CD14-positive monocyte (primary cell): ENCODE data around the gene STYX. TPM values are rescaled to one million over a fixed set of nuclear protein-coding genes. Genes with fewer than 3 reads are reported as not detected.
"Not testable (repeated sequence)": the region's sequence is repeated elsewhere in the genome, so short reads cannot be mapped to it uniquely, and the experiment has no call there.

Experiments used
- DNase-seq, 3 donors: peaks; one replicate each; pipeline ENCODE4 v3.0.0-alpha.2; 2011 to 2022
- H2AFZ ChIP-seq: 2 replicates; pipeline ENCODE4 v1.6.0; 2012; ENCODE audit warnings: mild to moderate bottlenecking, low read depth, low read length, inconsistent platforms; ENCODE audit not compliant: insufficient read depth, poor library complexity, severe bottlenecking
- H3K27ac ChIP-seq, 2 donors: 1 replicate in 1 of 2; 2 replicates in 1 of 2; pipeline ENCODE4 v1.5.1; 2012 to 2013; ENCODE audit warnings: low read length in 2 of 2, control low read depth in 1 of 2, inconsistent platforms in 1 of 2, low read depth in 1 of 2, mild to moderate bottlenecking in 1 of 2
- H3K27me3 ChIP-seq, 2 donors: one replicate each; pipeline versions ENCODE4 v1.6.0 to v1.6.1; 2011 to 2013; ENCODE audit warnings: low read length in 2 of 2; ENCODE audit not compliant: control insufficient read depth in 2 of 2, insufficient read depth in 2 of 2
- H3K36me3 ChIP-seq, 2 donors: replicated peaks in 1 of 2; 1 replicate in 1 of 2; 2 replicates in 1 of 2; pipeline versions ENCODE4 v1.5.1 to v1.6.1; 2012 to 2013; ENCODE audit warnings: low read length in 2 of 2, control low read depth in 1 of 2, inconsistent platforms in 1 of 2, mild to moderate bottlenecking in 1 of 2; ENCODE audit not compliant: insufficient read depth in 2 of 2, control insufficient read depth in 1 of 2
- H3K4me1 ChIP-seq, 2 donors: 1 replicate in 1 of 2; 2 replicates in 1 of 2; pipeline versions ENCODE4 v1.5.1 to v1.6.1; 2012 to 2013; ENCODE audit warnings: low read length in 2 of 2, control low read depth in 1 of 2, inconsistent platforms in 1 of 2, mild to moderate bottlenecking in 1 of 2, moderate library complexity in 1 of 2; ENCODE audit not compliant: insufficient read depth in 2 of 2, control insufficient read depth in 1 of 2
- H3K4me2 ChIP-seq: replicated peaks from 2 replicates; pipeline ENCODE3; 2012; ENCODE audit warnings: low read length, moderate library complexity, mild to moderate bottlenecking; ENCODE audit not compliant: poor library complexity, severe bottlenecking; ENCODE audit errors: extremely low read depth
- H3K4me3 ChIP-seq, 3 experiments: fragments of 200-600 bp in 1 of 3; sonication (generic) in 1 of 3; replicated peaks in 1 of 3; 1 replicate in 2 of 3; 2 replicates in 1 of 3; pipeline ENCODE4 v1.5.1; 2011 to 2013; ENCODE audit warnings: low read length in 3 of 3, mild to moderate bottlenecking in 3 of 3, control low read depth in 2 of 3, low read depth in 2 of 3, inconsistent platforms in 1 of 3, moderate library complexity in 1 of 3
- H3K79me2 ChIP-seq: 2 replicates; pipeline ENCODE4 v1.6.0; 2012; ENCODE audit warnings: mild to moderate bottlenecking, control low read depth, inconsistent platforms, low read length, moderate library complexity; ENCODE audit not compliant: insufficient read depth
- H3K9ac ChIP-seq: 2 replicates; pipeline ENCODE4 v1.6.0; 2017; ENCODE audit warnings: low read length, mild to moderate bottlenecking; ENCODE audit not compliant: insufficient read depth, poor library complexity, severe bottlenecking
- H3K9me3 ChIP-seq, 2 donors: replicated peaks in 1 of 2; 1 replicate in 1 of 2; 2 replicates in 1 of 2; pipeline versions ENCODE4 v1.5.1 to v1.6.1; 2012 to 2013; ENCODE audit warnings: low read length in 2 of 2, control low read depth in 1 of 2; ENCODE audit not compliant: control insufficient read depth in 1 of 2, insufficient read depth in 1 of 2
- H4K20me1 ChIP-seq: 2 replicates; pipeline ENCODE4 v1.6.0; 2012; ENCODE audit warnings: mild to moderate bottlenecking, low read length, control low read depth, moderate library complexity; ENCODE audit not compliant: insufficient read depth
- H3K27ac Mint-ChIP-seq, 7 donors: one replicate each; pipeline ENCODE4 v1.8.0; 2020; ENCODE audit warnings: mild to moderate bottlenecking in 7 of 7, mixed read lengths in 7 of 7, moderate library complexity in 6 of 7, inconsistent platforms in 2 of 7
- H3K27me3 Mint-ChIP-seq, 3 donors: one replicate each; pipeline ENCODE4 v1.8.0; 2021 to 2022; ENCODE audit warnings: low read depth in 3 of 3, mild to moderate bottlenecking in 3 of 3, mixed read lengths in 3 of 3, moderate library complexity in 3 of 3, inconsistent platforms in 1 of 3
- H3K36me3 Mint-ChIP-seq, 2 donors: one replicate each; pipeline ENCODE4 v1.8.0; 2020; ENCODE audit warnings: mixed read lengths in 2 of 2, inconsistent platforms in 1 of 2, mild to moderate bottlenecking in 1 of 2
- H3K4me1 Mint-ChIP-seq: one replicate; pipeline ENCODE4 v1.8.0; 2020; ENCODE audit warnings: mild to moderate bottlenecking, mixed read lengths
- H3K4me3 Mint-ChIP-seq, 2 donors: one replicate each; pipeline ENCODE4 v1.8.0; 2020; ENCODE audit warnings: mild to moderate bottlenecking in 2 of 2, mixed read lengths in 2 of 2, moderate library complexity in 1 of 2
- H3K9me3 Mint-ChIP-seq, 7 donors: one replicate each; pipeline ENCODE4 v1.8.0; 2020 to 2022; ENCODE audit warnings: mixed read lengths in 7 of 7, mild to moderate bottlenecking in 6 of 7, moderate library complexity in 6 of 7, inconsistent platforms in 2 of 7
- CTCF ChIP-seq: fragments of 200-600 bp; IDR thresholded peaks from one replicate; pipeline ENCODE4 v1.8.0; 2022; ENCODE audit warnings: antibody characterized with exemption, mild to moderate bottlenecking
- WGBS: methylation state at CpG from one replicate; pipeline ENCODE4 v1.1.5; 2013; ENCODE audit warnings: missing lambda C conversion rate; ENCODE audit not compliant: insufficient coverage; 5-methylcytosine and 5-hydroxymethylcytosine counted together
- intact Hi-C, 2 donors: fragments of 100-400 bp; cut with micrococcal nuclease; formaldehyde crosslinking; loops; one replicate each; pipeline versions ENCODE4 v1.15.0 to v1.15.1; 2023
- polyA plus RNA-seq, 3 donors: library from polyadenylated mRNA; depleted of rRNA in 1 of 3; unstranded in 2 of 3; stranded (reverse) in 1 of 3; fragments of 300-500 nt in 2 of 3; fragments of >200 nt in 1 of 3; fragmentation: Illumina TruSeq in 2 of 3; gene quantifications; 1 replicate in 2 of 3; 2 replicates in 1 of 3; pipeline ENCODE4 v1.2.3, GENCODE V29; 2012 to 2021

STYX gene
- polyA plus RNA-seq, 3 donors = 7.3 to 16.7 (median 12.0) TPM

GRCh38 chr14:52755607-52756316 is 25.8 kb downstream of the STYX start:
- Histone ChIP-seq H3K27ac (no peak overlapping the region), H3K4me2 (no peak overlapping the region), H3K4me1 (no peaks in the 10 kb centered on the region), H3K27me3 (no peaks in the 10 kb centered on the region), H2AFZ (no peak overlapping the region), H3K9me3 (no peaks in the 10 kb centered on the region), H3K4me3 (no peak overlapping the region), H3K9ac (no peak overlapping the region), H3K36me3 (peaks cover 38 to 50% of the 10 kb centered on the region in 2 donors), H3K79me2 (no peaks in the 10 kb centered on the region), H4K20me1 (no peaks in the 10 kb centered on the region)
- Mint-ChIP-seq H3K4me1 (no peaks in the 10 kb centered on the region), H3K4me3 (no peak overlapping the region), H3K27me3 (peaks cover 0 to 3% (median 0%) of the 10 kb centered on the region in 3 donors), H3K36me3 (peaks cover 22 to 44% of the 10 kb centered on the region in 2 donors), H3K27ac (peak overlapping the region in 1 of 7 donors; percentile 50), H3K9me3 (no peaks in the 10 kb centered on the region)
- intact Hi-C loops = loop anchor here in 1 of 2 donors (2.0 kb wide), 1 partner anchor 13 kb away; no protein-coding TSS in a partner anchor
- DNase-seq = no peak
- no CpG with 5 or more reads among the region's 5 CpGs for WGBS
- TF ChIP-seq CTCF = no peak

DNA sequence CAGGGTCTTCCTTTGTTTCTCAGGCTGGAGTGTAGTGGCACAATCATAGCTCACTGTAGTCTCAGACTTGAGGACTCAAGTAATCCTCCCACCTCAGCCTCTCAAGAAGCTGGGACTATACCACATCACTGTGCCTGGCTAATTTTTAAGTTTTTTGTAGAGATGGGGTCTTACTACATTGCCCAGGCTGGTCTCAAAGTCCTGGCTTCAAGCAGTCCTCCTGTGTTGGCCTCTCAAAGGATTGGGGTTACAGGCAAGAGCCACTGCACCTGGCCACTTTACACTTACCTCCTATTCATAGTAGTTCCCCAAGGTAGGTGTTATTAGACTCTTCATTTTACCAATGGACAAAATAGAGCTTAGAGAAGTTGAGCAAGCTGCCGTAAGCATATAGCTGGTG is 29.2 kb downstream of the STYX start:
- DNase-seq = no peak
- Mint-ChIP-seq H3K4me1 (peaks cover 3% of the 10 kb centered on the region), H3K27ac (peak overlapping the region in 2 of 7 donors; percentile 57 to 70), H3K9me3 (no peaks in the 10 kb centered on the region), H3K36me3 (peaks cover 29 to 58% of the 10 kb centered on the region in 2 donors), H3K4me3 (no peak overlapping the region), H3K27me3 (no peaks in the 10 kb centered on the region)
- Histone ChIP-seq H4K20me1 (no peaks in the 10 kb centered on the region), H3K4me2 (no peak overlapping the region), H3K79me2 (no peaks in the 10 kb centered on the region), H3K4me3 (no peak overlapping the region), H3K36me3 (peaks cover 49 to 59% of the 10 kb centered on the region in 2 donors), H3K4me1 (no peaks in the 10 kb centered on the region), H2AFZ (no peak overlapping the region), H3K9ac (no peak overlapping the region), H3K27me3 (no peaks in the 10 kb centered on the region), H3K27ac (no peak overlapping the region), H3K9me3 (no peaks in the 10 kb centered on the region)
- no CpG with 5 or more reads among the region's 1 CpG for WGBS
- no peak for TF ChIP-seq CTCF
- intact Hi-C loops = no loop called here

GRCh38 chr14:52762923-52763322 is 33.0 kb downstream of the STYX start:
- H2AFZ ChIP-seq, intact Hi-C loops, H3K79me2 ChIP-seq, H3K4me3 Mint-ChIP-seq, H3K9me3 ChIP-seq, H3K9ac ChIP-seq, H3K4me1 Mint-ChIP-seq, DNase-seq, H3K4me2 ChIP-seq, H3K4me3 ChIP-seq, H3K27me3 Mint-ChIP-seq, H3K4me1 ChIP-seq, H3K27me3 ChIP-seq, H4K20me1 ChIP-seq, H3K9me3 Mint-ChIP-seq: not testable (repeated sequence)
- H3K27ac Mint-ChIP-seq = peak overlapping the region in 1 of 7 donors; percentile 63
- peaks cover 55 to 82% of the 10 kb centered on the region in 2 donors for H3K36me3 Mint-ChIP-seq
- peaks cover 76 to 78% of the 10 kb centered on the region in 2 donors for H3K36me3 ChIP-seq
- 97% methylated on average over 4 of the region's 4 CpGs for WGBS
- H3K27ac ChIP-seq = peak overlapping the region in 1 of 2 donors; percentile 45
